Measurements from ENCODE around the gene IFITM2.

IFITM2 gene

GRCh38 chr11:297051-297585 lies 10.5 kb upstream of the IFITM2 start:
- TF ChIP-seq YY1 (IDR thresholded peaks at IDR 0.05; ENCODE audit: insufficient read depth, insufficient read length) (no peak), ZNF274 (IDR thresholded peaks at IDR 0.05; ENCODE audit: low read depth, low read length) (no peak), SUZ12 (IDR thresholded peaks at IDR 0.05; ENCODE audit: extremely low read depth, insufficient read depth, insufficient read length) (no peak)
- H3K9ac ChIP-seq (ENCODE audit: insufficient read length, low read depth) = peak overlapping the region; percentile 50
- no peak overlapping the region for H3K4me3 ChIP-seq (ENCODE audit: insufficient read length, low read depth)
- no peaks in the 10 kb centered on the region for H3K9me3 ChIP-seq (ENCODE audit: insufficient read depth, low read length)
- no peak for DNase-seq (ENCODE audit: low read depth, low spot score)
- H3K4me1 ChIP-seq (ENCODE audit: insufficient read depth, insufficient read length) = peaks cover 27% of the 10 kb centered on the region
- no peaks in the 10 kb centered on the region for H3K27me3 ChIP-seq (ENCODE audit: insufficient read depth, insufficient read length)
- peaks cover 42% of the 10 kb centered on the region for H3K36me3 ChIP-seq (ENCODE audit: insufficient read depth, insufficient read length, low read length)

GRCh38 chr11:297586-298405 lies 9.8 kb upstream of the IFITM2 start:
- no peak for TF ChIP-seq ZNF274 (IDR thresholded peaks at IDR 0.05; ENCODE audit: low read depth, low read length)
- TF ChIP-seq SUZ12 (IDR thresholded peaks at IDR 0.05; ENCODE audit: extremely low read depth, insufficient read depth, insufficient read length) = no peak
- no peak for TF ChIP-seq YY1 (IDR thresholded peaks at IDR 0.05; ENCODE audit: insufficient read depth, insufficient read length)
- peak overlapping the region; percentile 50 for H3K9ac ChIP-seq (ENCODE audit: insufficient read length, low read depth)
- no peak for DNase-seq (ENCODE audit: low read depth, low spot score)
- no peaks in the 10 kb centered on the region for H3K9me3 ChIP-seq (ENCODE audit: insufficient read depth, low read length)
- H3K4me3 ChIP-seq (ENCODE audit: insufficient read length, low read depth) = no peak overlapping the region
- H3K36me3 ChIP-seq (ENCODE audit: insufficient read depth, insufficient read length, low read length) = peaks cover 35% of the 10 kb centered on the region
- peaks cover 27% of the 10 kb centered on the region for H3K4me1 ChIP-seq (ENCODE audit: insufficient read depth, insufficient read length)
- no peaks in the 10 kb centered on the region for H3K27me3 ChIP-seq (ENCODE audit: insufficient read depth, insufficient read length)

DNA sequence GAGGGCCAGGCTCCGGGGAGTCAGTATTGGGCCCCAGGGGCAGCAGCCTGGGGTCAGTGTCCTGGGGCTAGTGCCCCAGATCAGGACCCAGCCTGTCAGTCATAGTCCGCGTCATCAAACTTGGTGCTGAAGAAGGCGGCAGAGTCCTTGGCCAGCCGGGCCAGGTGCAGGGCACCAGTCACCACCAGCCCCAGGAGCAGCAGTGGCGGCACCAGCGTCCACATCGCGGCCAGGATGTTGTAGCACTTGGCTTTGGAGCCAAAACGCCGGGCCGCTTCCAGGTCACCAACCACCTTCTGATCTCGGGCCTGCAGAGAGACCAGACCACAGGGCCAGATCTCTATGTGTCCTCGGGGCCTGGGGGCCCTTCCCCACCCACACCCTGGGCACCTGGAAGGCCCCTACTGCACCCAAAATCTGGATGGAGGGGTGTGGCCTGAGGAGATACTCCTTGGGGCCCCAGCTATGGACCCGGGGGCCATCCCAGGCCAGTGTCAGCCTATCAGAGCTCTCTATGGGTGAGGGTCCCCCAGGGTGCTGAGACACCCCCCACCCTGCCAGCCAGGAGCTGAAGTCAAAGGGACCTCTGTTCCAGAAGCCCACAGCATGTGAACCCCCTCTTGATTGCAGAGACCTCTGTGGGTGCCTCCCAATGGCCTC lies 9.1 kb upstream of the IFITM2 start:
- Histone ChIP-seq H3K4me3 (ENCODE audit: insufficient read length, low read depth) (no peak overlapping the region), H3K27me3 (ENCODE audit: insufficient read depth, insufficient read length) (no peaks in the 10 kb centered on the region), H3K36me3 (ENCODE audit: insufficient read depth, insufficient read length, low read length) (peaks cover 28% of the 10 kb centered on the region), H3K9me3 (ENCODE audit: insufficient read depth, low read length) (no peaks in the 10 kb centered on the region), H3K4me1 (ENCODE audit: insufficient read depth, insufficient read length) (peaks cover 27% of the 10 kb centered on the region), H3K9ac (ENCODE audit: insufficient read length, low read depth) (peak overlapping the region; percentile 50)
- DNase-seq (ENCODE audit: low read depth, low spot score) = no peak
- TF ChIP-seq YY1 (IDR thresholded peaks at IDR 0.05; ENCODE audit: insufficient read depth, insufficient read length) (no peak), ZNF274 (IDR thresholded peaks at IDR 0.05; ENCODE audit: low read depth, low read length) (no peak), SUZ12 (IDR thresholded peaks at IDR 0.05; ENCODE audit: extremely low read depth, insufficient read depth, insufficient read length) (no peak)

GRCh38 chr11:299081-299891 lies 8.3 kb upstream of the IFITM2 start, which contains the start of gene IFITM5:
Gene IFITM5, minus strand, starts transcription at chr11:299526. Its CDS starts 36 bp downstream, at chr11:299490.
- H3K4me3 ChIP-seq (ENCODE audit: insufficient read length, low read depth) = no peak within 1 kb of the TSS
- no peak for TF ChIP-seq ZNF274 (IDR thresholded peaks at IDR 0.05; ENCODE audit: low read depth, low read length)
- no peak for TF ChIP-seq YY1 (IDR thresholded peaks at IDR 0.05; ENCODE audit: insufficient read depth, insufficient read length)
- no peak for TF ChIP-seq SUZ12 (IDR thresholded peaks at IDR 0.05; ENCODE audit: extremely low read depth, insufficient read depth, insufficient read length)
- H3K9ac ChIP-seq (ENCODE audit: insufficient read length, low read depth) = peak within 1 kb of the TSS; percentile 8
- no peaks in the 10 kb centered on the region for H3K9me3 ChIP-seq (ENCODE audit: insufficient read depth, low read length)
- peaks cover 29% of the 10 kb centered on the region for H3K4me1 ChIP-seq (ENCODE audit: insufficient read depth, insufficient read length)
- no peaks in the 10 kb centered on the region for H3K27me3 ChIP-seq (ENCODE audit: insufficient read depth, insufficient read length)
- DNase-seq (ENCODE audit: low read depth, low spot score) = no peak
- peaks cover 21% of the 10 kb centered on the region for H3K36me3 ChIP-seq (ENCODE audit: insufficient read depth, insufficient read length, low read length)

DNA sequence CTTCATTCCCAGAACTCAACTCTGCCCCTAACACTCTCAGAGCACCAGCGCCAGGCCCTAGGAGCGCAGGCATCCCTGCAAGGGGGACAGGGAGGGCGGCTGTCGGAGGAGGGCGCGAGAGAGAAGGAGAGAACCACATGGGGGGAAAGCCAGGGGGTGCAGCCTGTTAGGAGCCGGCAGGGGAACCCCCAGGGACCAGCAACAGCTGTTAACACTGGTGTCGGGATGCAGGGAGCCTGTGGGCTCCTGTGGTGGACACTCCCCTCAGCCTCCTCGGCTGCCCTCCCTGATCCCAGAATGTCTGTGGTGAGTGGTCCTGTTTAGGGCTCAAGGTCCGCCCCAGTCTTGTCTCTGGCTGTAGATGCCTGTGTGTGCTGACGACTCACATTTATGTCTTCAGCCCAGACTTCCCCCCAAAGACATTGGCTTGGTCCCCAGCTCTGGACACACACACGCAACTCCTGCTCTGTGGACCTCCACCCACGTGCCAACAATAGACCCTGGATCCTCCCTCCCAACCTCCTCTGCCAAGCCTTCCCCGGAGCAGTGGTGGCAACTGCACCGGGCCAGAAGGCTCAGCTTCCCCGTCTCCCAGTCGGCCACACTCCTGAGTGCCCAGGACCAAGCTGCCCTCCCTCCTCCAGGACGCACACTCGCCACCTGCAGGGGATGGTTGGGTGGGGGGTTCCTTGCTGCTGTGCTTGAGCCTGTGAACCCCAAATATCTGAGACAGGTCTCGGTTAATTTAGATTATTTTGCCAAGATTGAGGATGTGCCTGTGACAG lies 7.5 kb upstream of the IFITM2 start:
- Histone ChIP-seq H3K27me3 (ENCODE audit: insufficient read depth, insufficient read length) (no peaks in the 10 kb centered on the region), H3K9me3 (ENCODE audit: insufficient read depth, low read length) (no peaks in the 10 kb centered on the region), H3K36me3 (ENCODE audit: insufficient read depth, insufficient read length, low read length) (peaks cover 12% of the 10 kb centered on the region), H3K4me3 (ENCODE audit: insufficient read length, low read depth) (no peak overlapping the region), H3K9ac (ENCODE audit: insufficient read length, low read depth) (no peak overlapping the region), H3K4me1 (ENCODE audit: insufficient read depth, insufficient read length) (peaks cover 30% of the 10 kb centered on the region)
- no peak for DNase-seq (ENCODE audit: low read depth, low spot score)
- TF ChIP-seq ZNF274 (IDR thresholded peaks at IDR 0.05; ENCODE audit: low read depth, low read length) = no peak
- no peak for TF ChIP-seq YY1 (IDR thresholded peaks at IDR 0.05; ENCODE audit: insufficient read depth, insufficient read length)
- TF ChIP-seq SUZ12 (IDR thresholded peaks at IDR 0.05; ENCODE audit: extremely low read depth, insufficient read depth, insufficient read length) = no peak

DNA sequence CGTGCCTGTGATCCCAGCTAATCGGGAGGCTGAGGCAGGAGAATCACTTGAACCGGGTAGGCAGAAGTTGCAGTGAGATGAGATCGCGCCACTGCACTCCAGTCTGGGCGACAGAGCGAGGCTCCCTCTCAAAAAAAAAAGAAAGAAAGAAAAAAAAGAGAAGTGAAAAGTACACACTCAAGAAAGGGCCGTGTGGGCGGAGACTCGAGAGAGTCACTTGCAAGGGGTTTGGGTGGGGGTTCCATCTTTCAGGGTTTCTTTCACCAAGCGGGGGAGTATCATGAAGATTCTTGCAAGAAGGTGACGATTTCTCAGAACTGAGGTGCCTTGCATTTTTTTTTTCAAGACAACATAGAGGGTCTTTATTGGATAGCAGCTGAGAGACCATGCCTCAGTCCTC lies 4.3 kb upstream of the IFITM2 start:
- H3K4me1 ChIP-seq (ENCODE audit: insufficient read depth, insufficient read length) = peaks cover 33% of the 10 kb centered on the region

More for the DNA sequence above, 4.3 kb upstream of the IFITM2 start:
- Histone ChIP-seq H3K4me3 (ENCODE audit: insufficient read length, low read depth) (no peak overlapping the region), H3K36me3 (ENCODE audit: insufficient read depth, insufficient read length, low read length) (no peaks in the 10 kb centered on the region), H3K9ac (ENCODE audit: insufficient read length, low read depth) (peak overlapping the region; percentile 24), H3K9me3 (ENCODE audit: insufficient read depth, low read length) (no peaks in the 10 kb centered on the region), H3K27me3 (ENCODE audit: insufficient read depth, insufficient read length) (no peaks in the 10 kb centered on the region)
- TF ChIP-seq YY1 (IDR thresholded peaks at IDR 0.05; ENCODE audit: insufficient read depth, insufficient read length) (no peak), SUZ12 (IDR thresholded peaks at IDR 0.05; ENCODE audit: extremely low read depth, insufficient read depth, insufficient read length) (no peak), ZNF274 (IDR thresholded peaks at IDR 0.05; ENCODE audit: low read depth, low read length) (no peak)
- DNase-seq (ENCODE audit: low read depth, low spot score) = no peak

All from NT2/D1 (cell line).